Smooth muscle cell (in vitro differentiated cells): Measurements from ENCODE around the gene BEND6. TPM values are rescaled to one million over a fixed set of nuclear protein-coding genes. Genes with fewer than 3 reads are reported as not detected.

Source experiments
- DNase-seq: peaks from one replicate; lab custom pipeline; 2025; ENCODE audit not compliant: unreplicated experiment; lab: John Stamatoyannopoulos, UW
- H2AFZ ChIP-seq: fragments of 200-600 bp; sonication (generic); 2 replicates; pipeline ENCODE4 v1.6.0; 2016; ENCODE audit warnings: antibody characterized with exemption, low read depth, mild to moderate bottlenecking
- H3F3A ChIP-seq: fragments of 200-600 bp; sonication (generic); 2 replicates; pipeline ENCODE4 v1.6.0; 2017; ENCODE audit warnings: antibody characterized with exemption, low read depth
- H3K27ac ChIP-seq: fragments of 200-600 bp; sonication (generic); 2 replicates; pipeline ENCODE4 v1.5.1; 2016; ENCODE audit warnings: low read depth, mild to moderate bottlenecking
- H3K27me3 ChIP-seq: fragments of 200-600 bp; sonication (generic); 2 replicates; pipeline ENCODE4 v1.6.1; 2016; ENCODE audit warnings: low read depth, mild to moderate bottlenecking
- H3K36me3 ChIP-seq: fragments of 200-600 bp; sonication (generic); 2 replicates; pipeline ENCODE4 v1.5.1; 2016; ENCODE audit warnings: low read depth
- H3K4me1 ChIP-seq: fragments of 200-600 bp; sonication (generic); 2 replicates; pipeline ENCODE4 v1.5.1; 2016; ENCODE audit warnings: low read depth
- H3K4me2 ChIP-seq: fragments of 200-600 bp; sonication (generic); 2 replicates; pipeline ENCODE4 v1.6.0; 2016; ENCODE audit warnings: mild to moderate bottlenecking
- H3K4me3 ChIP-seq: fragments of 200-600 bp; sonication (generic); 2 replicates; pipeline ENCODE4 v1.5.1; 2016; ENCODE audit warnings: mild to moderate bottlenecking
- H3K79me2 ChIP-seq: fragments of 200-600 bp; sonication (generic); 2 replicates; pipeline ENCODE4 v1.6.0; 2016; ENCODE audit warnings: low read depth, mild to moderate bottlenecking
- H3K9ac ChIP-seq: fragments of 200-600 bp; sonication (generic); 2 replicates; pipeline ENCODE4 v1.6.0; 2016; ENCODE audit warnings: low read depth
- H3K9me3 ChIP-seq: fragments of 200-600 bp; sonication (generic); replicated peaks from 2 replicates; pipeline ENCODE4 v1.5.1; 2016; ENCODE audit warnings: low read depth
- H4K20me1 ChIP-seq: fragments of 200-600 bp; sonication (generic); 2 replicates; pipeline ENCODE4 v1.6.0; 2016; ENCODE audit warnings: low read depth
- WGBS: methylation state at CpG from one replicate; pipeline ENCODE4 v1.1.7; 2016; ENCODE audit warnings: low lambda C conversion rate; 5-methylcytosine and 5-hydroxymethylcytosine counted together
- polyA plus RNA-seq: library from polyadenylated mRNA; unstranded; fragments of >200 nt; fragmentation: Nextera tagmentation; extraction: Ambion mirVana; gene quantifications from 2 replicates; pipeline ENCODE4 v1.2.1, GENCODE V29; 2016
- total RNA-seq: library from RNA; depleted of rRNA; stranded (reverse); fragments of >200 nt; gene quantifications from 2 replicates; pipeline ENCODE4 v1.2.3, GENCODE V29; 2014
- TF ChIP-seq, protein P1 (sequence below): fragments of 200-600 bp; sonication (generic); IDR thresholded peaks from 2 replicates; pipeline ENCODE4 v1.5.1; 2017; ENCODE audit warnings: borderline replicate concordance, mild to moderate bottlenecking, antibody characterized with exemption; ENCODE audit not compliant: insufficient read depth, poor library complexity, severe bottlenecking

The BEND6 gene
- total and polyA plus RNA-seq, 2 experiments from 2014 or later = 4.8 to 5.5 TPM

DNA sequence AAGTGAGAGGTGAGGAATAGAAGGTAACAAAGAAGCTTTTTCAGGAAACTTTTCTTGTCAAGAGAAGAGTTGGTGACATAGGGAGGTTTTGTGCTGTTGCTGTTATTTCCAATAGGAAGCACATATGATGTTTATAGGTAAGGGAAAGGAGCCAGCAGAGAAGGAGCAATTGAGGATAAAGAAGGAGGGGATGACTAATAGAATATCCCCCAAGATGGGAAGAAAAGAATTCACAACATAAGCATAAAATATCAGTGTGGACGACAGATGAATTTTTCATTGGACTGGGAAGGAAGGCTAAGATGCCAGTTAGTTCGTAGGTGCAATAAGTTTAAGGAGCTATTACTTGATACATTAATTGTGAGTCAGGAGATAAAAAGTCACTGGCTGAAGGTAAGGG is 8.5 kb upstream of the BEND6 start:
- DNase-seq = no peak
- no peaks in the 10 kb centered on the region for H3K27me3 ChIP-seq
- H3K4me2 ChIP-seq = no peak overlapping the region
- no peak overlapping the region for H3K27ac ChIP-seq
- no peak overlapping the region for H3K4me3 ChIP-seq
- H3K79me2 ChIP-seq = no peaks in the 10 kb centered on the region
- TF ChIP-seq, protein P1, sequence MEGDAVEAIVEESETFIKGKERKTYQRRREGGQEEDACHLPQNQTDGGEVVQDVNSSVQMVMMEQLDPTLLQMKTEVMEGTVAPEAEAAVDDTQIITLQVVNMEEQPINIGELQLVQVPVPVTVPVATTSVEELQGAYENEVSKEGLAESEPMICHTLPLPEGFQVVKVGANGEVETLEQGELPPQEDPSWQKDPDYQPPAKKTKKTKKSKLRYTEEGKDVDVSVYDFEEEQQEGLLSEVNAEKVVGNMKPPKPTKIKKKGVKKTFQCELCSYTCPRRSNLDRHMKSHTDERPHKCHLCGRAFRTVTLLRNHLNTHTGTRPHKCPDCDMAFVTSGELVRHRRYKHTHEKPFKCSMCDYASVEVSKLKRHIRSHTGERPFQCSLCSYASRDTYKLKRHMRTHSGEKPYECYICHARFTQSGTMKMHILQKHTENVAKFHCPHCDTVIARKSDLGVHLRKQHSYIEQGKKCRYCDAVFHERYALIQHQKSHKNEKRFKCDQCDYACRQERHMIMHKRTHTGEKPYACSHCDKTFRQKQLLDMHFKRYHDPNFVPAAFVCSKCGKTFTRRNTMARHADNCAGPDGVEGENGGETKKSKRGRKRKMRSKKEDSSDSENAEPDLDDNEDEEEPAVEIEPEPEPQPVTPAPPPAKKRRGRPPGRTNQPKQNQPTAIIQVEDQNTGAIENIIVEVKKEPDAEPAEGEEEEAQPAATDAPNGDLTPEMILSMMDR = no peak
- no peaks in the 10 kb centered on the region for H4K20me1 ChIP-seq
- no peaks in the 10 kb centered on the region for H3K36me3 ChIP-seq
- no peak overlapping the region for H3K9ac ChIP-seq
- peaks cover 4% of the 10 kb centered on the region for H3K9me3 ChIP-seq
- H2AFZ ChIP-seq = no peak overlapping the region
- WGBS = 88% methylated on average over 2 of the region's 2 CpGs
- no peaks in the 10 kb centered on the region for H3F3A ChIP-seq
- H3K4me1 ChIP-seq = no peaks in the 10 kb centered on the region

DNA sequence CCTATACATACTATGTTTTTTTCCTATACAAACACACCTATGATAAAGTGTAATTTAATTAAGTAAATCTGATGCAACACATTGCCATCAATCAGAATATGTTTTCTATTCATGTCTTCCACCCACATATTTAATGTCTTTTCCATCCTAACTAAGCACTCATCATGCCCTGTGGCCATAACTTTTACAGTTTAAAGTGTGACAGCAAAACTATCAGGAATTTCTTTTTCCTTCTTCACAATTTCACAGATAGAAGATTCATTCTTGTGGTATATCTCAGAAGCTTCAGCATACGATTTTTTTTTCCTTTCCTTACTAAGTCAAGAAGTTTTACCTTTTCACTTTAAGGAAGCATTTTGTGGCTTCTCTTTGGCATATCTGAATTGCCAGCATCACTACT is 7.0 kb upstream of the BEND6 start:
- Histone ChIP-seq H3F3A (no peaks in the 10 kb centered on the region), H3K9me3 (no peaks in the 10 kb centered on the region), H3K27ac (no peak overlapping the region), H3K4me2 (no peak overlapping the region), H4K20me1 (no peaks in the 10 kb centered on the region), H3K4me3 (no peak overlapping the region), H3K4me1 (no peaks in the 10 kb centered on the region), H3K79me2 (peaks cover 7% of the 10 kb centered on the region), H3K27me3 (no peaks in the 10 kb centered on the region), H3K9ac (no peak overlapping the region), H3K36me3 (no peaks in the 10 kb centered on the region), H2AFZ (no peak overlapping the region)
- DNase-seq = no peak
- WGBS = 78% methylated on average over 1 of the region's 1 CpG
- TF ChIP-seq, protein P1 = no peak

DNA sequence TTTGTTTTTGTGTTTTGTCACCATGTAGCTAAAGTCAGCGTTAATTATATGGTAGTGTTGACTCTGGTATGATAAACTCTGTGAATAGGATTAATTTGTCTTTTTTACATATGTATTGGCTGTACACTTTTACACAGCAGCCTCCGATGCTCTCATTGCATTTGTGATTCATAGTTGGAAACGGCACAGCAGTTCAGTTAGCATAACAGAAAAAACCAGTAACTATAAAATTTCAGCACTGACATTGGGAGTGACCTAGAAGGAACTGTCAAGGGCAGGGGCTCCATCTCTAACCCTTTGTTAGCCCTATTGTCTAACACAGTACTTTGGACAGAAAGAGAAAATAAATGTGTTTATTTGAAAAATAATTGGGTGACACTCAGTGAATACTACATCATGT is 5.6 kb upstream of the BEND6 start:
- Histone ChIP-seq H3K4me3 (no peak overlapping the region), H3K4me2 (no peak overlapping the region), H3K79me2 (peaks cover 7% of the 10 kb centered on the region), H3K36me3 (no peaks in the 10 kb centered on the region), H3F3A (no peaks in the 10 kb centered on the region), H3K9ac (no peak overlapping the region), H3K9me3 (no peaks in the 10 kb centered on the region), H3K27me3 (no peaks in the 10 kb centered on the region), H3K4me1 (peaks cover 8% of the 10 kb centered on the region), H4K20me1 (no peaks in the 10 kb centered on the region), H2AFZ (no peak overlapping the region), H3K27ac (no peak overlapping the region)
- DNase-seq = no peak
- WGBS = 79% methylated on average over 3 of the region's 3 CpGs
- TF ChIP-seq, protein P1 = no peak

DNA sequence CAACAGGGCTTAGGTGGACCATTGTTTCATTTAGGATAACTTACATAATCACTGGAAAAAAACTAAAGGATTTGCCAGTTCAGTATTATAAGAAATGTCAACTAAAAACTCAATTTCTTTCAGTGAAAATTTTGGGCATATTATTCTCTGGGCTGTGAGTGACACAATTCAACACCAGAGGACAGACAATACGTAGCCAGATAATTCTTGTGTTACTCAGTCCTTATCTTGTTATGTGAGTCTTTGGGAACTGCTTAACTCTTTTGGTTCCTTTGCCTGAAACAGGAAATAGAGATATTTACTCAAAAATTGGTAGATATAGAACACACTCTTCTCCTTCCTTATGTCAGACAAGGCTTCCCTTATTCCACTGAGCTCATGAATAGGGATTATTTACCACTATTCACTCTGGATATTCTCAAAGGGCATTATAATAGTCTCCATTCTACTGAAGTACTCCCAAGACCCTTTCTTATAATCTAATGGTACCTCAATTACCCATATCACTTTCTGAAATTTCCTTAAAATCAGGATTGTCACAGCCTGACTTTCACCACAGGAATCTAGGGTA is 4.9 kb upstream of the BEND6 start:
- DNase-seq = no peak
- Histone ChIP-seq H3K27me3 (no peaks in the 10 kb centered on the region), H4K20me1 (no peaks in the 10 kb centered on the region), H3K27ac (no peak overlapping the region), H3K9me3 (no peaks in the 10 kb centered on the region), H2AFZ (no peak overlapping the region), H3K9ac (no peak overlapping the region), H3K4me1 (peaks cover 8% of the 10 kb centered on the region), H3K4me2 (no peak overlapping the region), H3K36me3 (no peaks in the 10 kb centered on the region), H3K4me3 (no peak overlapping the region), H3F3A (no peaks in the 10 kb centered on the region), H3K79me2 (peaks cover 7% of the 10 kb centered on the region)
- 3% methylated on average over 1 of the region's 1 CpG for WGBS
- TF ChIP-seq, protein P1 = no peak
